HL-60 (cell line): ENCODE results near the gene SEPTIN10.

Experiments
- DNase-seq, 2 experiments: peaks; one replicate each; pipeline ENCODE4 v3.0.0-alpha.2; 2010 to 2020; ENCODE audit warnings: low read depth in 1 of 2, low spot score in 1 of 2
- H3K27ac ChIP-seq: fragments of 250-450 bp; sonication (Bioruptor Pico); replicated peaks from 2 replicates; pipeline ENCODE4 v1.5.1; 2020; ENCODE audit warnings: mild to moderate bottlenecking, moderate library complexity
- H3K27me3 ChIP-seq: fragments of 250-450 bp; sonication (Bioruptor Pico); 2 replicates; pipeline ENCODE4 v1.5.1; 2021; ENCODE audit warnings: mild to moderate bottlenecking, moderate library complexity; ENCODE audit not compliant: insufficient read depth, poor library complexity, severe bottlenecking
- H3K4me3 ChIP-seq: replicated peaks from 2 replicates; pipeline ENCODE4 v1.5.1; 2011; ENCODE audit warnings: mild to moderate bottlenecking, control low read depth, low read length; ENCODE audit not compliant: insufficient read depth
- CTCF ChIP-seq: IDR thresholded peaks from one replicate; pipeline ENCODE4 v1.5.1; 2011; ENCODE audit warnings: low read length, control low read depth, inconsistent platforms; ENCODE audit not compliant: insufficient read depth
- GABPA ChIP-seq: IDR thresholded peaks from 2 replicates; pipeline ENCODE4 v1.6.1; 2012; ENCODE audit warnings: low read depth
- POLR2AphosphoS5 ChIP-seq: IDR thresholded peaks from 2 replicates; pipeline ENCODE4 v1.6.1; 2012; ENCODE audit warnings: low read depth
- SPI1 ChIP-seq: IDR thresholded peaks from 2 replicates; pipeline ENCODE4 v1.6.1; 2012; ENCODE audit warnings: low read depth, mild to moderate bottlenecking, borderline replicate concordance
- TF ChIP-seq, protein P1 (sequence below): IDR thresholded peaks from 2 replicates; pipeline ENCODE4 v1.6.1; 2012; ENCODE audit warnings: low read depth; ENCODE audit not compliant: insufficient replicate concordance

SEPTIN10 gene

GRCh38 chr2:109636317-109636716 is 22.6 kb upstream of the SEPTIN10 start:
- TF ChIP-seq SPI1 (peak; percentile 47; the same call in 1 of the 2 replicates), GABPA (no peak), POLR2AphosphoS5 (no peak)
- DNase-seq = peak; percentile 28 to 54
- H3K27ac ChIP-seq = peak overlapping the region; percentile 23; the same call in 1 of the 2 replicates

GRCh38 chr2:109635426-109636304 is 21.9 kb upstream of the SEPTIN10 start:
- Histone ChIP-seq H3K4me3 (no peak overlapping the region), H3K27ac (peak overlapping the region; percentile 23; the same call in 1 of the 2 replicates), H3K27me3 (no peaks in the 10 kb centered on the region)
- no peak for DNase-seq
- no peak for TF ChIP-seq CTCF
- no peak for TF ChIP-seq SPI1
- TF ChIP-seq POLR2AphosphoS5 = no peak
- no peak for TF ChIP-seq GABPA
- TF ChIP-seq, protein P1, sequence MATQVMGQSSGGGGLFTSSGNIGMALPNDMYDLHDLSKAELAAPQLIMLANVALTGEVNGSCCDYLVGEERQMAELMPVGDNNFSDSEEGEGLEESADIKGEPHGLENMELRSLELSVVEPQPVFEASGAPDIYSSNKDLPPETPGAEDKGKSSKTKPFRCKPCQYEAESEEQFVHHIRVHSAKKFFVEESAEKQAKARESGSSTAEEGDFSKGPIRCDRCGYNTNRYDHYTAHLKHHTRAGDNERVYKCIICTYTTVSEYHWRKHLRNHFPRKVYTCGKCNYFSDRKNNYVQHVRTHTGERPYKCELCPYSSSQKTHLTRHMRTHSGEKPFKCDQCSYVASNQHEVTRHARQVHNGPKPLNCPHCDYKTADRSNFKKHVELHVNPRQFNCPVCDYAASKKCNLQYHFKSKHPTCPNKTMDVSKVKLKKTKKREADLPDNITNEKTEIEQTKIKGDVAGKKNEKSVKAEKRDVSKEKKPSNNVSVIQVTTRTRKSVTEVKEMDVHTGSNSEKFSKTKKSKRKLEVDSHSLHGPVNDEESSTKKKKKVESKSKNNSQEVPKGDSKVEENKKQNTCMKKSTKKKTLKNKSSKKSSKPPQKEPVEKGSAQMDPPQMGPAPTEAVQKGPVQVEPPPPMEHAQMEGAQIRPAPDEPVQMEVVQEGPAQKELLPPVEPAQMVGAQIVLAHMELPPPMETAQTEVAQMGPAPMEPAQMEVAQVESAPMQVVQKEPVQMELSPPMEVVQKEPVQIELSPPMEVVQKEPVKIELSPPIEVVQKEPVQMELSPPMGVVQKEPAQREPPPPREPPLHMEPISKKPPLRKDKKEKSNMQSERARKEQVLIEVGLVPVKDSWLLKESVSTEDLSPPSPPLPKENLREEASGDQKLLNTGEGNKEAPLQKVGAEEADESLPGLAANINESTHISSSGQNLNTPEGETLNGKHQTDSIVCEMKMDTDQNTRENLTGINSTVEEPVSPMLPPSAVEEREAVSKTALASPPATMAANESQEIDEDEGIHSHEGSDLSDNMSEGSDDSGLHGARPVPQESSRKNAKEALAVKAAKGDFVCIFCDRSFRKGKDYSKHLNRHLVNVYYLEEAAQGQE = no peak

More at GRCh38 chr2:109636317-109636716, 22.6 kb upstream of the SEPTIN10 start:
- Histone ChIP-seq H3K4me3 (no peak overlapping the region), H3K27me3 (no peaks in the 10 kb centered on the region)

GRCh38 chr2:109633284-109633961 is 19.7 kb upstream of the SEPTIN10 start:
- no peak overlapping the region for H3K27ac ChIP-seq
- H3K27me3 ChIP-seq = no peaks in the 10 kb centered on the region
- no peak for DNase-seq

More at GRCh38 chr2:109633284-109633961, 19.7 kb upstream of the SEPTIN10 start:
- no peak for TF ChIP-seq CTCF
- no peak for TF ChIP-seq GABPA
- TF ChIP-seq, protein P1 = no peak
- no peak for TF ChIP-seq SPI1
- no peak for TF ChIP-seq POLR2AphosphoS5
- H3K4me3 ChIP-seq = no peak overlapping the region
